Lung (tissue), 12 donors: Measurements from ENCODE around the gene DECR2. TPM values are rescaled to one million over a fixed set of nuclear protein-coding genes. Genes with fewer than 3 reads are reported as not detected.
"Not testable (repeated sequence)": the region's sequence is repeated elsewhere in the genome, so short reads cannot be mapped to it uniquely, and the experiment has no call there.

Source experiments
- ATAC-seq: fragments of 200-7000 bp; cut with Tn5 transposase; one replicate; pipeline ENCODE4 v1.9.1; 2020; ENCODE audit warnings: moderate number of reproducible peaks; ENCODE audit not compliant: insufficient read depth, low FRiP score
- DNase-seq, 3 donors: peaks; one replicate each; pipeline ENCODE4 v3.0.0-alpha.2; 2013 to 2017
- H3K27ac ChIP-seq, 2 donors: one replicate each; pipeline ENCODE4 v1.5.1; 2013; ENCODE audit warnings: mild to moderate bottlenecking in 2 of 2, moderate library complexity in 2 of 2, control low read depth in 1 of 2, inconsistent platforms in 1 of 2, low read depth in 1 of 2, low read length in 1 of 2
- H3K27me3 ChIP-seq, 3 donors: one replicate each; pipeline ENCODE4 v1.5.1; 2013; ENCODE audit warnings: low read length in 2 of 3; ENCODE audit not compliant: control insufficient read depth in 3 of 3, insufficient read depth in 3 of 3
- H3K36me3 ChIP-seq, 4 donors: one replicate each; pipeline ENCODE4 v1.5.1; 2013; ENCODE audit warnings: low read length in 4 of 4, mild to moderate bottlenecking in 1 of 4, moderate library complexity in 1 of 4; ENCODE audit not compliant: control insufficient read depth in 4 of 4, insufficient read depth in 4 of 4
- H3K4me1 ChIP-seq, 5 donors: one replicate each; pipeline ENCODE4 v1.5.1; 2013; ENCODE audit warnings: low read length in 5 of 5, mild to moderate bottlenecking in 2 of 5, moderate library complexity in 1 of 5; ENCODE audit not compliant: control insufficient read depth in 5 of 5, insufficient read depth in 5 of 5
- H3K4me3 ChIP-seq: one replicate; pipeline ENCODE4 v1.5.1; 2013; ENCODE audit warnings: mild to moderate bottlenecking, control low read depth, moderate library complexity
- H3K9ac ChIP-seq, 2 donors: one replicate each; pipeline ENCODE4 v1.5.1; 2013; ENCODE audit warnings: low read length in 2 of 2, control low read depth in 1 of 2; ENCODE audit not compliant: insufficient read depth in 1 of 2
- H3K9me3 ChIP-seq, 4 donors: one replicate each; pipeline ENCODE4 v1.5.1; 2013; ENCODE audit warnings: low read length in 3 of 4, mild to moderate bottlenecking in 1 of 4, moderate library complexity in 1 of 4; ENCODE audit not compliant: control insufficient read depth in 4 of 4, insufficient read depth in 3 of 4
- WGBS, 2 donors: extraction: QIAGEN DNeasy Blood & Tissue Kit; methylation state at CpG; one replicate each; pipeline ENCODE4 v1.1.7; 2013; 5-methylcytosine and 5-hydroxymethylcytosine counted together
- polyA plus RNA-seq, 2 donors: library from polyadenylated mRNA; stranded (reverse); fragments of 200-250 nt; gene quantifications; one replicate each; pipeline ENCODE4 v1.2.1, GENCODE V29; 2013
- total RNA-seq, 2 donors: library from RNA; depleted of rRNA in 1 of 2; stranded (reverse); fragments of >200 nt in 1 of 2; gene quantifications; one replicate each; pipeline ENCODE4 v1.2.1, GENCODE V29; 2014 to 2021
- TF ChIP-seq, protein P1 (sequence below): IDR thresholded peaks from 2 replicates; pipeline ENCODE4 v1.5.1; 2012; ENCODE audit warnings: mild to moderate bottlenecking; ENCODE audit errors: control extremely low read depth, extremely low read depth
- donor health status: control.
- donor health status: control.
- donor health status: Bipolar disorder and iron deficiency.
- donor health status: healthy.
- donor health status: DM: yes; HTN: yes; CAD: no.

The DECR2 gene
- total and polyA plus RNA-seq, 4 donors, result 5.2 to 18.3 (median 15.7) TPM

DNA sequence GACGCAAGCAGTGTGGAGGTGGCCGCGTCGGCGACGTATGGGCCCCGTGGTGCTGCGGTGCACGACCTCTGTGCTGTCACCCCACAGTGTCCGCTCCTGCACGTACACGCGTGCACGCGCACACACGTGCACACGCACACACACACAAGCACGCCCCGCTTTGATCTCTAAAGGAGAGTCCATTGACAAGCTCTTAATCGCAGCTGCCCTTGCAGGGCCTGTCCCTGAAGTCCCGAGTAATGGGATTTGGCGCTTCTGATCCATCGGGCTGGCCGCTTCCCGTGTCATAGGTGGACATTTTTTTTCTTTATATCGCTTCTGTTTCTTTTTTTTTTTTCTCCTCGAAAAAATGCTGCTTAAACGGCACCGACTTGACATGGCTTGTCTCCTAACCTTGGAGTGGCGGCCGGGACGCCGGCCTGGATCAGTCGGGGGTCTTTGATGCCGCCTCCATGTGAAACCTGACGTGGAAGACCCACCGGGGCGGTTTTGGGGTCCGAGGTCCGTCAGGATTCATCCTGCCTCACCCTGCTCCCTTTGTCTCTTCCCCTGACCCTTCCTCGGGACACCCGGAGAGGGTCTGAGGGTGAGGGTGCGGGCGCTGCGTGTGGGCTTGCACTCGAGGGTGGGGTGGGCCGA is 40.9 kb upstream of the DECR2 start:
- TF ChIP-seq, protein P1, sequence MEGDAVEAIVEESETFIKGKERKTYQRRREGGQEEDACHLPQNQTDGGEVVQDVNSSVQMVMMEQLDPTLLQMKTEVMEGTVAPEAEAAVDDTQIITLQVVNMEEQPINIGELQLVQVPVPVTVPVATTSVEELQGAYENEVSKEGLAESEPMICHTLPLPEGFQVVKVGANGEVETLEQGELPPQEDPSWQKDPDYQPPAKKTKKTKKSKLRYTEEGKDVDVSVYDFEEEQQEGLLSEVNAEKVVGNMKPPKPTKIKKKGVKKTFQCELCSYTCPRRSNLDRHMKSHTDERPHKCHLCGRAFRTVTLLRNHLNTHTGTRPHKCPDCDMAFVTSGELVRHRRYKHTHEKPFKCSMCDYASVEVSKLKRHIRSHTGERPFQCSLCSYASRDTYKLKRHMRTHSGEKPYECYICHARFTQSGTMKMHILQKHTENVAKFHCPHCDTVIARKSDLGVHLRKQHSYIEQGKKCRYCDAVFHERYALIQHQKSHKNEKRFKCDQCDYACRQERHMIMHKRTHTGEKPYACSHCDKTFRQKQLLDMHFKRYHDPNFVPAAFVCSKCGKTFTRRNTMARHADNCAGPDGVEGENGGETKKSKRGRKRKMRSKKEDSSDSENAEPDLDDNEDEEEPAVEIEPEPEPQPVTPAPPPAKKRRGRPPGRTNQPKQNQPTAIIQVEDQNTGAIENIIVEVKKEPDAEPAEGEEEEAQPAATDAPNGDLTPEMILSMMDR, result no peak
- Histone ChIP-seq H3K9ac (no peak overlapping the region), H3K9me3 (no peaks in the 10 kb centered on the region), H3K27ac (no peak overlapping the region), H3K27me3 (no peaks in the 10 kb centered on the region), H3K4me1 (no peaks in the 10 kb centered on the region), H3K36me3 (no peaks in the 10 kb centered on the region), H3K4me3 (no peak overlapping the region)
- ATAC-seq (no peak), DNase-seq (no peak)
- 92 to 93% methylated on average over 47 of the region's 47 CpGs for WGBS, 2 donors

DNA sequence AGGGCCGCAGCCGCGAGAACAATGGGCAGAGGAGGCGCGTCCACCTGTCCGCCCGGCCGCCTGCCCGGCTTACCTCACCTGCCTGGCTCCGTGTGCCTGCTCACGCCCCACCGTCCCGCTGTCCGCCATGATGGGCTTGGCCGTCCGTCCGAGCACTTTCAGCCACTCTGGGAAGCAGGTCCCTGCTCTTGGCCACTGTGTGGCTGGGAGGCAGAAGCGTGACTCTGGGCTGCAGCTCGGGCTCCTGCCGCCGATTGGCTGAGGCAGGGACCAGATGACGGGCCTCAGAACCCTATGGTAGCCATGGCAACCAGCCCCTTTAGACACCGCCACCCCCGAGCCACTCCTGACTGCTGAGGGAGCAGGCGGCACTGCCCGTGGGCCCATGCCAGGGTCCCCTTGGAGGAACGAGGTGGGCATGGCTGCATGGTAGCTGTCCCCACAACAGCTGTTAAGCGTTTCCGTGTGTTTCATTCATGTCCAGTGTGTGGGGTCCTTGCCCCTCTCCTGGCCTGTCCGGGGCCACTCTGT is 40.3 kb upstream of the DECR2 start:
- no peak for DNase-seq

DNA sequence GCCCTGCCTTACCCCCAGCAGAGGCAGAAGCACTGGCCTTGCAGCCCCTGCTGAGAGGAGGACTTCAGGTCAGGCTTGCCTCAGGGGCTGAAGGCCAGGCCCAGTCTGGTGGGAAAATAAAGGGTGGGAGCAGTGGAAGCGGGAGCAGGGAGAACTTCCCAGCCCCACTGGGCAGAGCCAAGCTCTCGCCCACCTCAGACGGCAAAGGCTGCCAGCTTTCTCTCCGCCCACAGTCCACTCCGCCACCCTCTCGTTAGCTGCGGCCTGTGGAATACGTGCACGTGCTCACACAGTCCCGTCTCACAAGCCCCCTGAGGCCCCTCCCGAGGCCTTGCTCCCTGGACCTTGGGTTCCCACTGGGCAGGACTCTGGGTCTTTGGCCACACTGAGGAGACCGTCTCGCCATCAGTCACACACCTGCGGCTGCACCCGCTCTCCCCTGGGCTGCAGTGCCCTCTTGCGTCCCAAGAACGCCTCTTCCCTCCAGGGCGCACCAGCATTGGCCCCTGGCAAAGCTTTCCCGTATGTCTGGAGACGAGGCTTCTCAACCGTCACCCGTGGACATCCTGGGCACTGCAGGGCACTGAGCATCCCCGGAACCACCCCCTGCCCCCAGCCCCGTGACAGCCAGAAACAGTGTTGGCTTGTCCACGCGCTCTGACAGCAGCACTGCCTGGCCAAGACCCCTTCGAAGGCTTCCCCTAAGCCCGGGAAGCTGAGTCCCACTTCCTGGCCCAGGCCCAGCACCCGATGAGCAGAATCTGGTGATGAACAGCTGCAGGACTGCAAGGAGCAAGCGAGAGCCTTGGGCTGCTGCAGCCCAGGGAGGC is 39.6 kb upstream of the DECR2 start:
- TF ChIP-seq, protein P1, result peak; percentile 81
- WGBS, 2 donors, result 30 to 32% methylated on average over 29 to 30 of the region's 30 CpGs
- Histone ChIP-seq H3K27ac (no peak overlapping the region), H3K27me3 (no peaks in the 10 kb centered on the region), H3K36me3 (peaks cover 2 to 7% (median 4%) of the 10 kb centered on the region in 4 donors), H3K9me3 (peaks cover 0 to 3% (median 0%) of the 10 kb centered on the region in 4 donors), H3K9ac (no peak overlapping the region), H3K4me3 (no peak overlapping the region), H3K4me1 (no peaks in the 10 kb centered on the region)
- ATAC-seq (peak; percentile 81), DNase-seq (peak; percentile 60 to 68 (median 67))

More for the DNA sequence above, 40.3 kb upstream of the DECR2 start:
- ATAC-seq, result no peak
- Histone ChIP-seq H3K9me3 (no peaks in the 10 kb centered on the region), H3K9ac (no peak overlapping the region), H3K27ac (no peak overlapping the region), H3K36me3 (peaks cover 0 to under 1% (median 0%) of the 10 kb centered on the region in 4 donors), H3K27me3 (no peaks in the 10 kb centered on the region), H3K4me1 (no peaks in the 10 kb centered on the region), H3K4me3 (no peak overlapping the region)
- WGBS, 2 donors, result 87 to 92% methylated on average over 30 of the region's 30 CpGs
- TF ChIP-seq, protein P1, result no peak

DNA sequence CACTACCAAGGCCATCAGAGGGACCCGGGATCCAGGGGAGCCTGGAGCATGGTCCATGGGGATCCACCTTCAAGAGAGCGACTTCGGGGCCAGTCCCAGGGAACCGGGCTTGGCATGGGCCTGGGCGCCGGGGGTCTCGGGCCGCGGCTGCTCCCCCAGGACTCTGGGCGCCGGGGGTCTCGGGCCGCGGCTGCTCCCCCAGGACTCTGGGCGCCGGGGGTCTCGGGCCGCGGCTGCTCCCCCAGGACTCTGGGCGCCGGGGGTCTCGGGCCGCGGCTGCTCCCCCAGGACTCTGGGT is 39.0 kb upstream of the DECR2 start:
- WGBS, 2 donors, result 82 to 87% methylated on average over 15 to 23 of the region's 24 CpGs
- not testable (repeated sequence) for H3K4me1 ChIP-seq, H3K27me3 ChIP-seq, H3K9ac ChIP-seq, H3K9me3 ChIP-seq, H3K27ac ChIP-seq, ATAC-seq, DNase-seq, H3K4me3 ChIP-seq
- H3K36me3 ChIP-seq, result peaks cover 2 to 12% (median 9%) of the 10 kb centered on the region in 4 donors
